HG03457 (cell line): ENCODE results near the gene COL6A1.

Source experiments
- ATAC-seq: cut with Tn5 transposase; IDR thresholded peaks from one replicate; pipeline ENCODE4 v1.9.1; 2021; ENCODE audit warnings: moderate number of reproducible peaks; ENCODE audit not compliant: unreplicated experiment

Gene COL6A1

DNA sequence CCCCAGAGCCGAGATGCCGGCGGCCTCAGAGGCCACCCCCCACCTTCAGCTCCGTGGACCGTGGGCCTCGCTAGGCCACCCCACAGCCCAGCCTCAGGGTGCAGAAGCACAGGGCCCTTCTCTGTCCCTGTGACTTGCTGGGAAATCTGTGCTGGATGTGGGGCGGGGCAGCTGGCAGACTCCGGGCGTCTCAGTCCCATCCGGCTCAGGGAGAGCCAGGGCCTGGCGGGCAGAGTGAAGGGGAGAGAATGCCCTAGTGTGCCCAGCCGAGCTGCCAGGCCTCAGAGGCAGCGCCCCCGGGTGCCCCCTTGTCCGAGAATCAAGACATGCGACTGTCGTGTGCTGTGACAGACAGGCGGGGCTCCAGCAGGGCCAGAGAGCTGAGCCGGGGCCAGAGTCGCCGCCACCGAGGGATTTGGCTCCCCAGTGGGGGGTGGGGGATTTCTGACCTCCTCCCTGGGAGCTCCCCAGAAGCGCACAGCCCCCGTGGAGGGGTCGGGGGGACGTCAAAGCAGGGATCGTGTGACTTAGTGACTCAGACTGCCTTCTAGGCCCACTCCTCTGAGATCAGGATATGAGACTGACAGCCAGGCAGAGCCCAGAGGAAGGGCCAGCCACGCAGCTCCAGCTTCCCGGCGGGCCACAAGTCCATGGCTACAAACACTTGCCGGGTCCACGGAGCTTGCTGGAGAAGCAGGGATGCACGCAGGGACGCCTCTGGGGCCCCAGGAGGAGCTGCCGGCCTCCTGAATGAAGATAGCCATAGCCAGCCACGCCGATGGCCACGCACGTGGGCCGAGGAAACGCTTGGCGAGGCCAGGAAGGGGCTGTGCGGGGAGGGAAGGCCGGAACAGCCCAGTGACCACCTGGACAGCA is 11.9 kb downstream of the COL6A1 start:
- no peak for ATAC-seq

DNA sequence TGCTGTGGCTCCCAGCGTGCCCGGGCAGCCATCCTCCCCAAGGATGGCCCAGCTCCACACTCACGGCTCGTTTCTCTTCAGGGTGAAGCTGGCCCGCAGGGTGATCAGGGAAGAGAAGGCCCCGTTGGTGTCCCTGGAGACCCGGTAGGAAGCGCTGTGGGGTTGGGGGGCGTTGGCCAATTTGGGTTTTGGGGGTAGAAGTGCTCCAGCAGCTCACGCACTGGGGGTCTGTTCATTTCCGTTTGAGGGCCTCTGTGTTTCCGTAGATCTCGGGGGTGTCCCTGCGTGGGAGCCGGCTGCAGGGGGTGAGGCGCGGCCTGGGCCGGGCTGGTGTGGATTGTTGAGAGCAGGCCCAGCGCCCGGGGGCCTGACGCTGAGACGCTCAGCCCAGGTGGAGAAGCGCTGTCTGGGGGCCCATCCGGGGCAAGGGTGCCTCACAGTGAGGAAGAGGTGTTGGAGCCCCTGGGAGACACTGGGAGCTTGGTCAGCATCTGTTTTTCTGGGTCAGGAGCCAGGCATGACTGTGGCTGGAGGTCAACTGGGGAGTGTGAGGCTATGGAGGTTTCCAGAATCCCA is 12.6 kb downstream of the COL6A1 start:
- no peak for ATAC-seq

DNA sequence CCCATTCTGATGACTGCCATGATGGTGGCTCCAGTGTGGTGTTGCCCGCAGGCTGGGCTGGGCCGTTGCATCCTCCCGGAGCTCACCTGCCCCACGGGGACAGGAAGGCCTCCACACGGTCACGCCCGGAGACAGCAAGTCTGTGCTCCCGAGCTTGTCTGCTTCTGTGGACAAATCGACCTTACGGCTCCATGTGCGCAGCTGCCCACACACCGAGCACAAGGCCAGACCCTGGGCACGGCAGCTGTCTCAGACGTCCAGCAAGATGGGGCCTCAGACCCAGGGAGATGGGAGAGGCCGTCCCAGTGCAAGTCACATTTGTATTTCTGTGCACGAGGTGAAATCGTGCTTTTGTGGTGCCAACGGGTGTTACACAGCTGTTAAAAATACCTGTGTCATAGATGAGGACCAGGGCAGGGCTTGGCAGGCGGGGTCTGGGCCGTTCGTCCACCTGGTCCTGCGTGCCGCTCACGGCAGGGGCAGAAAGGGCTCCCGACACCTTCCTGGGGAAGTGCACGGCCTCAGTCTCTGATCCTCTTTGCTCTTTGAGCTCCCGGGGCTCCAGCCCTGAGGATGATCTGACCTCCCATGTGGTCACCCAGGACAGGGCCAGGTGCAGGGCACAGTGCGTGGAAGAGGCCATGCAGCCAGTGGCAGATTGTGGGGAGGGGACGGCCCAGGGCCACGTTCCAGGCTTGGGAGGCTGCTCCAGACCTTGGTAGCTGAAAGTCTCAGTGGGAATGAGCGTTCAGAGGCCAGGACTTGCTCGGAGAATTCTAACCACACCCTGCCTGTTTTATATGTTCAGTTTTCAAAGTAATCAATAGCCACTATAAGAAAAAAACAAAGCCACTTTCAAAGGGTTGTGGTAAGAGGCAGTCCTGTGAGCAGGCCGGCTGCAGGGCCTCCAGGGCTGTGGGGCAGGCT is 13.5 kb downstream of the COL6A1 start:
- ATAC-seq = no peak

DNA sequence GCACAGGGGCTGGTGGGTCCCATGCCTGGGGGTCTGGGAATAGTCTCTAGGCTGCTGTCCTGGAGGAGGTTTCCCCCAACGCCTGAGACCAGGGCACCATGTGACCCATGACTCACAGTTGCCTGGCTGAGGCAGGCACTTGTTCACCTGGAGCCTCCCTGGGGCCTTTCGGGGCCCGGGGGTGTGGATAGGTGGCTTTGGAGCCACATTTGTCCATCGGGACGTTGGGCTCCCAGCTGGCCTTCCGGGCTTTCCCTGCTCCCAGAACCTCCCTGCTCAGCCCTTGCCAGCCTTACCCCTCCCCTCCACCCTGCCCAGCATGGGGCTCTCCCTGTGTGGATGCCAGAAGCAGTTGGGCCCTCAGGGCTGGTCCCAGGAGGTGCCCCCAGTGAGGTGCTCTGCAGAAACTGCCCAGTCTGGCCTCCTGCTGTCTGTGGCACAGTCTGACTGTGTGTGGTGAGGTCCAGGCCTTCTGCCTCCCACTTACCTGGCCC is 14.2 kb downstream of the COL6A1 start:
- ATAC-seq = no peak

DNA sequence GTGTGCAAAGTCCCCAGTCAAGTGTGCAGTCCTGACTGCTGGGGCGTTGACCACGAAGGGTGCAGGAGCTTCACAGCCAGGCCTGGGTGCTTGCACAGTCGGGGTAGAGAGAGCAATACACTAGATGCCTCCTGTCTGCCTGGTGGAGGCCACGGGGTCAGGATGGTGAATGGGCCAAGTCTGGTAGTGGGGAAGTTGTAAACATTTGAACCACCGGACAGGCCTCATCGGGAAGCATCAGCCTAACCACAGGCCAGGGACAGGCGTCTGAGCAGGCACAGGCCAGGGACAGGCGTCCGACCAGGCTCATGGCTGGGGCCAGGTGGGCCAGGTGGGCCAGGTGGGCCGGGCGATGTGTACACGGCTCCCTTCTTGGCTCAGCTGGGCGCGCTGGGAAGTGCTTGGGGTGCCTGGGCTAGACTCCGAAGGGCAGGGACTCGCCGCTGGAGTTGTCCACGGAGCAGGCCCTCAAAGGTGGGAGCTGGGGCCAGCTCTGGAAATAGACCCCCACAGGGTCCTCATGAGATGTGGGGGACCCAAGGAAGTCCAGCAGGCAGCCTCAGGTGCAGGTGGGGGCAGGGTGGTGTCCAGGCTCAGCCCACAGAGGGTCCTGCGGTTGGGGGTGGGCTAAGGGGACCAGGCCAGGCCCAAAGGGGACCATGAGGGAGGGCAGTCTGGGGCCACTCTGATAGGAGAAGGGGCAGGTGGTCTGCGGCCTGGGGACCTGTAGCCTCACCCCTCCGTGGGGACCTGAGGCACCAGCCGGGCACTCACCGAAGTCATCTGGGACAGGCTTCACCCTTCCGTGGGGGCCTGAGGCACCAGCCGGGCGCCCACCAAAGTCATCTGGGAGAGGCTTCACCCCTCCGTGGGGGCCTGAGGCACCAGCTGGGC is 15.0 kb downstream of the COL6A1 start:
- ATAC-seq = no peak

DNA sequence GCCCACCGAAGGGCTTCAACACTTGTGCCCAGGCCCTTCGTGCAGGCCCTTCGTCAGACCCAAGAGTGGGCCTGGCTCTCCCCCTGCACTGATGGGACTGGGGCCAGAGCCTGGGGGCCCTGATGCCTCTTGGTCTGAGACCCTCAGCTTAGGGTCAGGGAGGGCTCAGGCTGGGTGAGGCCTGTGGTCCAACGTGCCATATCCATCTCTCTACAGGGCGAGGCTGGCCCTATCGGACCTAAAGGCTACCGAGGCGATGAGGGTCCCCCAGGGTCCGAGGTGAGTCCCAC is 15.6 kb downstream of the COL6A1 start:
- no peak for ATAC-seq

DNA sequence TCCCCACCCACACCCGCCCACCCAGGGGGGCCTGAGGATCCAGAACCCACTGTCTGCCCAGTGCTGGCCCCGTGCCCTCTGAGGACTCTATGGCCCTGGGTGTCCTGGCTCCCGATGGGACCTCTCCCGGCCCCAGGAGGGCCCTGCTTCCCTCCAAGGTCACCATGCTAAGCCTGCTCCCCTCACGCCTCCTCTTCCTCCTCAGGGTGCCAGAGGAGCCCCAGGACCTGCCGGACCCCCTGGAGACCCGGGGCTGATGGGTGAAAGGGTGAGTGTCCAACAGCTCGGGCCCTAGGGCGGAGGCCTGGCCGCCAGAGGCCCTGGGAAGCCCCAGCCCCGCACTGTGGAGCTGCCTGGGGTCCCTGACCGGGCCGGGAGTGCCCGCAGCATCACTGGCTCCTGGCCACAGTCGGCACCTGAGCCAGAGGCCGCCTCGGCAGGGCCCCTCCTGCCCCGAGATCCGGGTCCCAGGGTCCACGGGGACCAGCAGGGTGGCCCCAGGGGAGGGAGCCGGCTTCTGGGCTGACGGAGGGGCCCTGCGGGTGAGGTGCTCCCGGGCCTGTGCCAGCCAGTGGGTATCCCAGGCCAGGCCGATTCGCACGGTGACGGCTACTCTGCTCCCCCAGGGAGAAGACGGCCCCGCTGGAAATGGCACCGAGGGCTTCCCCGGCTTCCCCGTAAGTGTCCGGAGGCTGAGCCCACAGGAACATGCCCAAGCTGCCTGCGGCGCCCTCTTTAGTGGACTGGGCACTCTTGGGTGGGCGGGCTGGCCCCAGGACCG is 16.1 kb downstream of the COL6A1 start:
- ATAC-seq = no peak

DNA sequence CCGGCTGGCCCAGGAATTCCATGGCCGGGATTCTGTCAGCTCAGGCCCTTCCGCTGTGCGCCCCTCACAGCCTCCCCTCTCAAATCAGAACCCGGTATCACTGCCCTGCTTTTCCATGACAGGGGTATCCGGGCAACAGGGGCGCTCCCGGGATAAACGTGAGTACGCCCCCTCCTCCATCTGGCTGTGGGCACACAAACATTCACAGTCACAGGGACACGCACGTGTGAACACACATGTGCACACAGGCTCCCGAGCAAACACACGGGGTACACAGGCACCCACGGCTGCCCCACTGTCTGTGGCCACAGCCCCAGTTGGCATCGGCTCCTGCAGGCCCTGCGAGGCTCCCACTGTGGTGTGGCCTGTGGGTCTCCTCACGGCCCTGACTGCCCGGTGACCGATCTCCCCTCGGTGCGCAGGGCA is 16.7 kb downstream of the COL6A1 start:
- ATAC-seq = no peak

DNA sequence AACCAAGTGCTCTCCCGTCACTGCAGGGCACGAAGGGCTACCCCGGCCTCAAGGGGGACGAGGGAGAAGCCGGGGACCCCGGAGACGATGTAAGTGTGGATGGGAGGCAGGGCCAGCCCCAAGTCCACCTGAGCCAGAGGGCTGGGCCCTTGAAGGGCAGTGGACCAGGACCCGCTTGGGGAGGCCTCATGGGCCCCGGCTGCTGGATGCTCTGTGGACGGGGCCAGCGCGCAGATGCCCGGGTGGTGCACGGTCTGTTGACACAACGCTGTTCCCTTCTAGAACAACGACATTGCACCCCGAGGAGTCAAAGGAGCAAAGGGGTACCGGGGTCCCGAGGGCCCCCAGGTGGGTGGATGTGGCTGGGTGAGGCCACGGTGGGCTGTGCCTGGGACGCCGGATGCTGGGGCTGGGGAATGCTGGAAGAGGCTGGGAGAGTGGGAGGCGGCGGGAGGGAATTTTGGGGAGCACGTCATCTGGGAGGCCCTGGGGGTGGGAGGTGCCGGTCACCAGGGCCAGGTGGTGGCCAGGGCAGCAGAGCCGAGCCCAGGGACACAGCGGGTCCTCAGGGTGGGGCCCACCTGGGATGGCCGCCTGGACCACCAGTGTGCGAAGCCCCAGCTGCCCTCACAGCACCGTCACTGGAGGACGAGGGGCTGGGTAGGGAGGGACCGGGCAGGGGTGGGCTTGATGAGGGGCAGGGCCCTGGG is 17.5 kb downstream of the COL6A1 start:
- no peak for ATAC-seq

DNA sequence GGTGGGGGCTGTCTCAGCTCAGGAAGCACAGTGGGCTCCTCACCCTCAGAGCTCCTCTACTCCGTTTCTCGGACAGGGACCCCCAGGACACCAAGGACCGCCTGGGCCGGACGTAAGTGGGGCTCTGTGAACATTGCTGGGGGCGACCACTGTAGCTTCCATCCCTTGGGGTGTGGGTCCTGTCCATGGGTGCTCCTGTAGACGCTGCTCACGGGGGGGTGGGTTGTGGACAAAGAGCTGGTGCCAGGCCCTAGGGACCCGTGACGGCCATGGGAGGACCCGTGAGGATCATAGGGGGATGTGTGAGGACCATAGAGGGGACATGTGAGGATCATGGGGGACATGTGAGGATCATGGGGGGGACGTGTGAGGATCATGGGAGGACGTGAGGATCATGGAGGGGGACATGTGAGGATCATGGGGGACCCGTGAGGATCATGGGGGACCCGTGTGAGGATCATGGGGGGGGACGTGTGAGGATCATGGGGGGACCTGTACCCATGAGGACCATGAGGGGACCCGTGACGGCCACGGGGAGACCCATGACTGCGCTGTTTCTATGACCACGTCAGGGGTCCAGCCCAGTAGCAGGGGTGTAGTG is 18.1 kb downstream of the COL6A1 start:
- no peak for ATAC-seq

DNA sequence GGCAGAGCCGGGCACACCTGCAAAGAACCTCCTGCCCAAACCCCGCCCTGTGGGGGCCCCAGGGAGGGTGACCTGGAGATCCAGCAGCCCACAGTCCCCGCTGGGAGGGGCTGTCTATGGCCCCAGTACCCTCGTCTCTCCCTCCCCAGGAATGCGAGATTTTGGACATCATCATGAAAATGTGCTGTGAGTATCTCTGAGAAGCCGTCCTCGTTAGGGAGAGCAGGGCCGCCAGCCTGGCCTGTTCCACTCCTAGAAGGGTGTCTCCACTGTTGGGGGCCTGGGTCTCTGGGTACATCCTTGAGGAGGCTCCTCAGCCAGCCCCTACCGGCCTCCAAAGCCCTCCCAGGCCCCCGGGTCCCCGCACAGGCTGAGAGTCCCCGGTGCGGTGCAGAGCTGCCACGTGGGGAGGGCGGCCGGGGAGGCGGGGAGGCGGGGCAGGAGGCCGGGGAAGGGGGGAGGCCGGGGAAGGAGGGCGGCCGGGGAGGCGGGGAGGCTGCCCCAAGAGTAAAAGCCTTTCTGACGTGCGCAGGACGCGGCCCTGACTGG is 18.7 kb downstream of the COL6A1 start:
- ATAC-seq = no peak

DNA sequence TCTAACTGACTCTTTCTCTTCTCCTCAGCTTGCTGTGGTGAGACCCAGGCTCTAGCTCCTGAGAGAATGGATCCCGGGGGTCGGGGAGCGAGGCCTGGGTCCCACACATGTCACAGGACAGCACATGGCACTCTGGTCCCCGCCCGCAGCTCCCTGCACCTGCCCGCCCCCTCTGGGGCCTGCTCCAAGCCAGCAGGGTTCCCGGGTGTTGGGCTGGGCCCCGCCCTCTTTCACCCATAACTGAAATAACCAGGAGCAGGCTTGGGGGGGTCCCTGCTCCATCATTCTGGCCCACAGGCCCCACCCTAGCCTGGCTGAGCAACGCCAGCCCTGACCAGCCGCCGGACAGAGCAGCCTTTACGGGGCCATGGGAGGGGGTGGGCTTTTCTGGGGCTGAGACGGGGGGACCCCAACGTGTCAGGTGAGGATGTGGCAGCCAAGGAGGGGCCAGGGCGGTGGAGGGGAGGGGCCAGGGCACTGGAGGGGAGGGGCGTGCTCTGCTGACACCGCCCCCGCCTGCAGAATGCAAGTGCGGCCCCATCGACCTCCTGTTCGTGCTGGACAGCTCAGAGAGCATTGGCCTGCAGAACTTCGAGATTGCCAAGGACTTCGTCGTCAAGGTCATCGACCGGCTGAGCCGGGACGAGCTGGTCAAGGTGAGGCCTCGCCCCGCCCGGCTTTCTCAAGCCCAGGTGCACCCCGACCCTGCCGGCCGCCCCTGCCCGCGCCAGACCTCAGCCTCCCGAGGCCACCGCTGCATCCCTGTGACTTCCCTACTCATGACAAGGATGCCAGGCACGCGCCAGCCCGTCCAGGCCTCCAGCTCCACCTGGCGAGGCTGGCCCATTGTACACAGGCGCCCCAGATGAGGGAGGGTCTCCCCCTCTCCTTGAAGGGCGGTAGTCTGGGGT is 19.4 kb downstream of the COL6A1 start:
- no peak for ATAC-seq

DNA sequence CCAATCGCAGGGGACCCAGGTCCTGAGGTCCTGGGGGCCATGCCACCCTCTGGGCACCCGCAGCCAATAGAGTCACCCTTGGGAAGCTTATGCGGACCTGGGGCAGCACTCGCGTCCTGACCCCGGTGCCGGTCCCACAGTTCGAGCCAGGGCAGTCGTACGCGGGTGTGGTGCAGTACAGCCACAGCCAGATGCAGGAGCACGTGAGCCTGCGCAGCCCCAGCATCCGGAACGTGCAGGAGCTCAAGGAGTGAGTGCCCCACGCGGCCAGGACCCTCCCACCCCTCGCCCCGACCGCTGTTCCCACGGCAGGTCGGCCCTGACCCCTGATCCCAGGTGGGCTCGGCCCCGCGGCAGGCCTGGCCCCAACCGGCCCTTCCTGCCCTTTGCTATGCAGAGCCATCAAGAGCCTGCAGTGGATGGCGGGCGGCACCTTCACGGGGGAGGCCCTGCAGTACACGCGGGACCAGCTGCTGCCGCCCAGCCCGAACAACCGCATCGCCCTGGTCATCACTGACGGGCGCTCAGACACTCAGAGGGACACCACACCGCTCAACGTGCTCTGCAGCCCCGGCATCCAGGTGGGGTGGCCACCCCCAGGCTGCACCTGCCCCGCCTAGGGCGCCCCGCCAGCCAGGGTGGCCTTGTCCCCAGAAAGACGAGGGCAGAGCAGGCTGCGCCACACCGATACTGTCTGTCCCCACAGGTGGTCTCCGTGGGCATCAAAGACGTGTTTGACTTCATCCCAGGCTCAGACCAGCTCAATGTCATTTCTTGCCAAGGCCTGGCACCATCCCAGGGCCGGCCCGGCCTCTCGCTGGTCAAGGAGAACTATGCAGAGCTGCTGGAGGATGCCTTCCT is 20.5 kb downstream of the COL6A1 start:
- ATAC-seq = no peak

DNA sequence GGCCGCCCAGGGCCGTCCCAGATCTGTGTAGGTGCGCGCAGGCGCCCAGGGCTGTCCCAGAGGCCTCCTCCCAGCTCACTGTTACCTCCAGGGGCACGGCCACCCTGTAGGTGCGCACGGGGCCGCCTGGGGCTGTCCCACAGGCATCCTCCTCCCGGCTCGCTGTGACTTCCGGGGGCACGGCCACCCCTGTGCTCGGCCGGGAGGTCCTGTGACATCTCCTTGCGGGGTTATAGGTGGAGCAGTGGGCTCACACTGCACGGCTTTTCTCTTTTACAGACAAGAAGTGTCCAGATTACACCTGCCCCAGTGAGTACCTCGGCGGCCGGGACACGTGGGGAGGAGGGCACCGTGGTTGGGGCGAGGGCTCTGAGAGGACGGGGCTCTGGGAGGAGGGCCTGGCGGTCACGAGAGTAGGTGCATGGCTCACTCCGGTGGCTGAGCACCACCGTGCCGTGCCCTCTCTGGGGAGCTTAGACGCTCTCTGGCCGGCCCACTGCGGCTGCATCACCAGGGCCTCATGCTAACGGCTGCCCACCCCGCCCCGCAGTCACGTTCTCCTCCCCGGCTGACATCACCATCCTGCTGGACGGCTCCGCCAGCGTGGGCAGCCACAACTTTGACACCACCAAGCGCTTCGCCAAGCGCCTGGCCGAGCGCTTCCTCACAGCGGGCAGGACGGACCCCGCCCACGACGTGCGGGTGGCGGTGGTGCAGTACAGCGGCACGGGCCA is 21.4 kb downstream of the COL6A1 start:
- ATAC-seq = no peak

DNA sequence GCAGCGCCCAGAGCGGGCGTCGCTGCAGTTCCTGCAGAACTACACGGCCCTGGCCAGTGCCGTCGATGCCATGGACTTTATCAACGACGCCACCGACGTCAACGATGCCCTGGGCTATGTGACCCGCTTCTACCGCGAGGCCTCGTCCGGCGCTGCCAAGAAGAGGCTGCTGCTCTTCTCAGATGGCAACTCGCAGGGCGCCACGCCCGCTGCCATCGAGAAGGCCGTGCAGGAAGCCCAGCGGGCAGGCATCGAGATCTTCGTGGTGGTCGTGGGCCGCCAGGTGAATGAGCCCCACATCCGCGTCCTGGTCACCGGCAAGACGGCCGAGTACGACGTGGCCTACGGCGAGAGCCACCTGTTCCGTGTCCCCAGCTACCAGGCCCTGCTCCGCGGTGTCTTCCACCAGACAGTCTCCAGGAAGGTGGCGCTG is 22.0 kb downstream of the COL6A1 start:
- ATAC-seq = no peak
